HepG2 (cell line): ENCODE results near the gene C2orf42. TPM values are rescaled to one million over a fixed set of nuclear protein-coding genes. Genes with fewer than 3 reads are reported as not detected.
A peak's percentile ranks its signal among the peaks of the same experiment; 100 is the strongest.

Experiments used
- DNMT3B ChIP-seq: conservative IDR thresholded peaks from 2 replicates; pipeline ENCODE4 v1.6.1; 2016; ENCODE audit warnings: missing biosample characterization, control low read depth
- FOSL1 ChIP-seq: sonication (generic); formaldehyde crosslinking; IDR thresholded peaks from 2 replicates; pipeline ENCODE4 v1.9.0; 2021; ENCODE audit warnings: missing genetic modification reagents, borderline replicate concordance
- KIAA2018 ChIP-seq: sonication (generic); formaldehyde crosslinking; IDR thresholded peaks from 2 replicates; pipeline ENCODE4 v1.5.0; 2020; ENCODE audit warnings: mild to moderate bottlenecking, missing genetic modification reagents, borderline replicate concordance
- SP1 ChIP-seq, 2 experiments: fragments of 450-650 bp in 1 of 2; sonication (generic) in 1 of 2; formaldehyde crosslinking in 1 of 2; IDR thresholded peaks; 2 replicates each; pipeline versions ENCODE4 v1.4.0 to v1.6.1; 2016 to 2020; ENCODE audit warnings: missing genetic modification reagents in 1 of 2
- SPEN ChIP-seq: sonication (generic); formaldehyde crosslinking; IDR thresholded peaks from 2 replicates; pipeline ENCODE4 v1.5.1; 2020; ENCODE audit warnings: low read depth, mild to moderate bottlenecking, missing genetic modification reagents
- ZNF414 ChIP-seq: sonication (generic); formaldehyde crosslinking; IDR thresholded peaks from 2 replicates; pipeline ENCODE4 v1.5.0; 2020; ENCODE audit warnings: missing genetic modification reagents
- ZNF547 ChIP-seq: sonication (generic); formaldehyde crosslinking; IDR thresholded peaks from 2 replicates; pipeline ENCODE4 v1.5.1; 2020; ENCODE audit warnings: mild to moderate bottlenecking, missing genetic modification reagents
- ZNF549 ChIP-seq: sonication (generic); formaldehyde crosslinking; IDR thresholded peaks from 2 replicates; pipeline ENCODE4 v1.5.0; 2020; ENCODE audit warnings: missing genetic modification reagents
- ZNF740 ChIP-seq: sonication (generic); formaldehyde crosslinking; IDR thresholded peaks from 2 replicates; pipeline ENCODE4 v1.4.0; 2020; ENCODE audit warnings: missing genetic modification reagents
- polyA plus RNA-seq, 8 experiments: library from polyadenylated mRNA; depleted of rRNA in 3 of 8; stranded (reverse) in 7 of 8; unstranded in 1 of 8; fragments of >200 nt; fragmentation: Illumina TruSeq in 4 of 8; extraction: Trizol in 4 of 8; gene quantifications; 2 replicates each; pipeline versions ENCODE4 v1.2.1 to v1.2.3, GENCODE V29; 2011 to 2016; ENCODE audit warnings: low read depth in 4 of 8, missing spikeins in 1 of 8, mixed read lengths in 1 of 8; ENCODE audit not compliant: insufficient read depth in 1 of 8
- total RNA-seq, 5 experiments: library from RNA; depleted of rRNA; stranded (reverse); fragments of >200 nt; fragmentation: Illumina TruSeq; extraction: Trizol; gene quantifications; 2 replicates each; pipeline ENCODE4 v1.2.3, GENCODE V29; 2016; ENCODE audit warnings: low read depth in 1 of 5
- TF ChIP-seq, protein P1 (sequence below): sonication (generic); formaldehyde crosslinking; IDR thresholded peaks from 2 replicates; pipeline ENCODE4 v1.4.0; 2020; ENCODE audit warnings: missing genetic modification reagents
- TF ChIP-seq, protein P2 (sequence below): sonication (generic); formaldehyde crosslinking; IDR thresholded peaks from 2 replicates; pipeline ENCODE4 v1.4.0; 2020; ENCODE audit warnings: missing genetic modification reagents

C2orf42 gene
- total and polyA plus RNA-seq, 2 of the 13 experiments (the other 11 are each of a cell fraction or from before 2014, with no cell fraction given): 9.3 to 9.9 TPM

- peak; percentile 26; the same call in 1 of the 2 replicates for TF ChIP-seq SPEN (CRISPR knock-in tag)
- TF ChIP-seq ZNF414: no peak
- TF ChIP-seq ZNF549 (CRISPR knock-in tag): no peak
- TF ChIP-seq DNMT3B (CRISPR knock-in tag): 0 out of 2 replicates have a peak, but pooled peaks have one; percentile 8
- TF ChIP-seq, protein P1, sequence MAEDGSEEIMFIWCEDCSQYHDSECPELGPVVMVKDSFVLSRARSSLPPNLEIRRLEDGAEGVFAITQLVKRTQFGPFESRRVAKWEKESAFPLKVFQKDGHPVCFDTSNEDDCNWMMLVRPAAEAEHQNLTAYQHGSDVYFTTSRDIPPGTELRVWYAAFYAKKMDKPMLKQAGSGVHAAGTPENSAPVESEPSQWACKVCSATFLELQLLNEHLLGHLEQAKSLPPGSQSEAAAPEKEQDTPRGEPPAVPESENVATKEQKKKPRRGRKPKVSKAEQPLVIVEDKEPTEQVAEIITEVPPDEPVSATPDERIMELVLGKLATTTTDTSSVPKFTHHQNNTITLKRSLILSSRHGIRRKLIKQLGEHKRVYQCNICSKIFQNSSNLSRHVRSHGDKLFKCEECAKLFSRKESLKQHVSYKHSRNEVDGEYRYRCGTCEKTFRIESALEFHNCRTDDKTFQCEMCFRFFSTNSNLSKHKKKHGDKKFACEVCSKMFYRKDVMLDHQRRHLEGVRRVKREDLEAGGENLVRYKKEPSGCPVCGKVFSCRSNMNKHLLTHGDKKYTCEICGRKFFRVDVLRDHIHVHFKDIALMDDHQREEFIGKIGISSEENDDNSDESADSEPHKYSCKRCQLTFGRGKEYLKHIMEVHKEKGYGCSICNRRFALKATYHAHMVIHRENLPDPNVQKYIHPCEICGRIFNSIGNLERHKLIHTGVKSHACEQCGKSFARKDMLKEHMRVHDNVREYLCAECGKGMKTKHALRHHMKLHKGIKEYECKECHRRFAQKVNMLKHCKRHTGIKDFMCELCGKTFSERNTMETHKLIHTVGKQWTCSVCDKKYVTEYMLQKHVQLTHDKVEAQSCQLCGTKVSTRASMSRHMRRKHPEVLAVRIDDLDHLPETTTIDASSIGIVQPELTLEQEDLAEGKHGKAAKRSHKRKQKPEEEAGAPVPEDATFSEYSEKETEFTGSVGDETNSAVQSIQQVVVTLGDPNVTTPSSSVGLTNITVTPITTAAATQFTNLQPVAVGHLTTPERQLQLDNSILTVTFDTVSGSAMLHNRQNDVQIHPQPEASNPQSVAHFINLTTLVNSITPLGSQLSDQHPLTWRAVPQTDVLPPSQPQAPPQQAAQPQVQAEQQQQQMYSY: 0 out of 2 replicates have a peak, but pooled peaks have one; percentile 45
- no peak for TF ChIP-seq KIAA2018 (CRISPR knock-in tag)
- TF ChIP-seq ZNF740 (CRISPR knock-in tag): no peak
- TF ChIP-seq FOSL1 (CRISPR knock-in tag): no peak
- TF ChIP-seq ZNF547: 0 out of 2 replicates have a peak, but pooled peaks have one; percentile 28
- no peak for TF ChIP-seq SP1 (IDR thresholded peaks at IDR 0.05)
- no peak for TF ChIP-seq SP1 (CRISPR knock-in tag; IDR thresholded peaks at IDR 0.05)
- TF ChIP-seq, protein P2, sequence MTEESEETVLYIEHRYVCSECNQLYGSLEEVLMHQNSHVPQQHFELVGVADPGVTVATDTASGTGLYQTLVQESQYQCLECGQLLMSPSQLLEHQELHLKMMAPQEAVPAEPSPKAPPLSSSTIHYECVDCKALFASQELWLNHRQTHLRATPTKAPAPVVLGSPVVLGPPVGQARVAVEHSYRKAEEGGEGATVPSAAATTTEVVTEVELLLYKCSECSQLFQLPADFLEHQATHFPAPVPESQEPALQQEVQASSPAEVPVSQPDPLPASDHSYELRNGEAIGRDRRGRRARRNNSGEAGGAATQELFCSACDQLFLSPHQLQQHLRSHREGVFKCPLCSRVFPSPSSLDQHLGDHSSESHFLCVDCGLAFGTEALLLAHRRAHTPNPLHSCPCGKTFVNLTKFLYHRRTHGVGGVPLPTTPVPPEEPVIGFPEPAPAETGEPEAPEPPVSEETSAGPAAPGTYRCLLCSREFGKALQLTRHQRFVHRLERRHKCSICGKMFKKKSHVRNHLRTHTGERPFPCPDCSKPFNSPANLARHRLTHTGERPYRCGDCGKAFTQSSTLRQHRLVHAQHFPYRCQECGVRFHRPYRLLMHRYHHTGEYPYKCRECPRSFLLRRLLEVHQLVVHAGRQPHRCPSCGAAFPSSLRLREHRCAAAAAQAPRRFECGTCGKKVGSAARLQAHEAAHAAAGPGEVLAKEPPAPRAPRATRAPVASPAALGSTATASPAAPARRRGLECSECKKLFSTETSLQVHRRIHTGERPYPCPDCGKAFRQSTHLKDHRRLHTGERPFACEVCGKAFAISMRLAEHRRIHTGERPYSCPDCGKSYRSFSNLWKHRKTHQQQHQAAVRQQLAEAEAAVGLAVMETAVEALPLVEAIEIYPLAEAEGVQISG (CRISPR knock-in tag): peak; percentile 49; the same call in 1 of the 2 replicates
Observed at GRCh38 chr2:70132244-70133126, 58.3 kb downstream of the C2orf42 start (continued).
